Measurements from ENCODE around the gene GNAI3. TPM values are rescaled to one million over a fixed set of nuclear protein-coding genes. Genes with fewer than 3 reads are reported as not detected.

Gene GNAI3
- total and polyA plus RNA-seq, 2 of the 13 experiments (the other 11 are each of a cell fraction or from before 2014, with no cell fraction given), result 4.3 to 9.0 TPM

GRCh38 chr1:109622137-109622892 lies 73.9 kb downstream of the GNAI3 start:
- no peaks in the 10 kb centered on the region for H3K9me3 ChIP-seq (ENCODE audit: low read length)
- no peaks in the 10 kb centered on the region; a peak in 1 of 5 replicates for H3K27me3 ChIP-seq (ENCODE audit: control insufficient read depth in 1 of 2, insufficient read depth in 2 of 2, low read length in 2 of 2)
- no TSS peak for BruUV-seq (replicated peaks)
- H3K4me3 ChIP-seq (replicated peaks in 1 of 3; ENCODE audit: insufficient read depth in 1 of 3, low read depth in 2 of 3, low read length in 3 of 3), result peak overlapping the region; percentile 71 to 89 (median 80); a peak in 4 of 6 replicates
- peaks cover 45% of the 10 kb centered on the region for H3K4me1 ChIP-seq (ENCODE audit: insufficient read depth, low read length)
- H3K9ac ChIP-seq (ENCODE audit: insufficient read depth, low read depth, low read length), result peak overlapping the region; percentile 53; the same call in 1 of the 2 replicates
- in situ Hi-C loops (cut with HindIII; ENCODE audit: extremely low pct_ligation_motif_present, low pct_unique_long_range_greater_than_20kb) (loop anchor here (5.0 kb wide), 1 partner anchor 75 kb away; the partner anchor contains the start of gene GNAI3), intact Hi-C loops (cut with micrococcal nuclease; ENCODE audit: unreplicated experiment) (no loop called here)
- CTCF ChIA-PET (ENCODE audit: low intra/inter-chr PET ratio, low total read pairs), result no interaction called here
- no peak overlapping the region for H3K27ac ChIP-seq (ENCODE audit: extremely low read length, insufficient read depth, low read length)
- peaks cover 39% of the 10 kb centered on the region for H4K20me1 ChIP-seq (ENCODE audit: insufficient read depth, low read length)
- H2AFZ ChIP-seq (ENCODE audit: low read length), result no peak overlapping the region
- H3K4me2 ChIP-seq (ENCODE audit: low read depth, low read length), result peak overlapping the region; percentile 92
- WGBS (ENCODE audit: low lambda C conversion rate), result 93% methylated on average over 8 of the region's 11 CpGs
- H3K79me2 ChIP-seq (ENCODE audit: insufficient read depth, low read length), result peaks cover 56% of the 10 kb centered on the region
- H3K36me3 ChIP-seq (replicated peaks in 1 of 2; ENCODE audit: control insufficient read depth in 1 of 2, insufficient read depth in 2 of 2, low read length in 2 of 2), result peaks cover 18 to 27% of the 10 kb centered on the region in 2 experiments; a peak in 4 of 5 replicates
- ATAC-seq, result no peak
- no peak for DNase-seq (ENCODE audit: low spot score)
- FAIRE-seq, result no peak
- POLR2A ChIA-PET, result no interaction called here
- TF ChIP-seq SAP130 (CRISPR knock-in tag; IDR thresholded peaks at IDR 0.05; ENCODE audit: low read depth) (no peak), PCBP2 (optimal IDR thresholded peaks at IDR 0.05; ENCODE audit: low read depth, low read length, poor library complexity, severe bottlenecking) (no peak), ZNF639 (CRISPR knock-in tag; conservative IDR thresholded peaks at IDR 0.05) (no peak), BCL3 (CRISPR knock-in tag; IDR thresholded peaks at IDR 0.05) (no peak), ZNF276 (CRISPR knock-in tag; IDR thresholded peaks at IDR 0.05; ENCODE audit: low read depth) (no peak), ZNF329 (CRISPR knock-in tag; IDR thresholded peaks at IDR 0.05; ENCODE audit: low read depth) (no peak), CBX1 (IDR thresholded peaks at IDR 0.05; ENCODE audit: low read depth) (no peak), ZNF513 (CRISPR knock-in tag; conservative IDR thresholded peaks at IDR 0.05) (no peak), RNF219 (CRISPR knock-in tag; IDR thresholded peaks at IDR 0.05) (no peak), NFATC3 (CRISPR knock-in tag; IDR thresholded peaks at IDR 0.05) (no peak), NRL (CRISPR knock-in tag; IDR thresholded peaks at IDR 0.05; ENCODE audit: borderline replicate concordance) (0 out of 2 replicates have a peak, but pooled peaks have one; percentile 38), AKAP8 (CRISPR knock-in tag; IDR thresholded peaks at IDR 0.05) (0 out of 2 replicates have a peak, but pooled peaks have one; percentile 26), U2AF2 (IDR thresholded peaks at IDR 0.05; ENCODE audit: low read depth, low read length) (no peak)
